Head of caudate nucleus (tissue), 42 donors: ENCODE data around the gene AMBRA1.

ENCODE experiments used
- DNase-seq, 42 donors: peaks; one replicate each; pipeline versions ENCODE4 v3.0.0 to v3.0.0-alpha.2; 2020 to 2021; ENCODE audit warnings: mixed read lengths in 7 of 42
- intact Hi-C: fragments of 100-400 bp; cut with DNase I; formaldehyde crosslinking; loops from one replicate; pipeline ENCODE4 v1.15.0; 2022

AMBRA1 gene

GRCh38 chr11:46352063-46352841 is 241.6 kb downstream of the AMBRA1 start:
- intact Hi-C loops: no loop called here

GRCh38 chr11:46351606-46352005 is 242.2 kb downstream of the AMBRA1 start:
- no peak for DNase-seq
- intact Hi-C loops: no loop called here

More at GRCh38 chr11:46352063-46352841, 241.6 kb downstream of the AMBRA1 start:
- peak in 30 of 42 donors; percentile 40 to 86 (median 62) for DNase-seq

- intact Hi-C loops: no loop called here
- no peak for DNase-seq
These were observed 242.7 kb downstream of the AMBRA1 start for GRCh38 chr11:46351148-46351547.

- intact Hi-C loops: no loop called here
- peak in 9 of 42 donors; percentile 49 to 80 (median 63) for DNase-seq
These were observed 243.1 kb downstream of the AMBRA1 start for GRCh38 chr11:46350695-46351094.

DNA sequence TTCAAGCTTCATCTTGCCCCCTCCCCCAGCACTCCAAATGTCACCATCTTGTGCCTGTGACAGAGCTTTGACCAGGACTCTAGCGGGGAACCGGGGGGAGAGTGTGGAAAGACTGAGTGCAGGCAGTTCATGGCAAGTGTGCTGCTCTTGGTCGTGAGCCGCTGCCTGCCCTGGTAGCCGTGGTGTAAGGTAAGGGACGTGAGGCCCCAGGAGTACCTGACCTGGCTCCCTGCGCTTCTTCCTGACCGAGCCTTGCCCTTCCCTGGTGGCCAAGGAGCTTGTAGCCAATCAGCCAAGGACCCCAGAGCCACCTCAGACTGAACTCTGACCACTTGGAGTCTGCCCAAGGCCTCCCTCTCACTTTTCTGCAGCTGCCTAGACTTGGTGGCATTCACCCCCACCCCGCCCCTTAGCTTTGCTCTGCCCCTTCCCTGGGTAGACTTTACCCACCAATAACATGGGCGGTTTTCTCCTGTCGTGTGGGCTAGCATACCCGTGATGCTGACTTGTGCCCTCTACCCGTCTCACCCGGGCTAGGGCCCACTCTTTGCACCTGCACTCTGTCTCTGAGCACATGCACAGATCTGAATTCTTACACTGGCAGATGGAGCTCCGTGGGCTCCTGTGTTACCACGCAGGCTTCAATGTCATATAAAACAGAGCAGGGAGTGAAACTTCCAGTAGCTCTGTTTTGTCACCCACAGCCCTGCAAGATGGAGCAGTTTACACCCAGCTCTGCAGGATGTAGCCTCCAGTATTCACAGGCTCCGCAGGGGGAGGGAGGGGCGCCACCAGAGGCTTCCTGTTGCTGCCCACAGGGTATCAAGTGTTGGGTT is 245.0 kb downstream of the AMBRA1 start:
- peak in 22 of 42 donors; percentile 33 to 86 (median 62) for DNase-seq
- intact Hi-C loops: no loop called here

GRCh38 chr11:46347637-46348311 is 246.0 kb downstream of the AMBRA1 start:
- intact Hi-C loops: no loop called here
- peak in 3 of 42 donors; percentile 27 to 40 (median 33) for DNase-seq

GRCh38 chr11:46346886-46347636 is 246.8 kb downstream of the AMBRA1 start, which contains the start of gene DGKZ:
Gene DGKZ (plus strand): TSS chr11:46347463. CDS start chr11:46347660, 197 bp downstream.
- peak; percentile 59 to 96 (median 90) for DNase-seq
- intact Hi-C loops: no loop called here
